Measurements from ENCODE around the gene AFAP1L1. TPM values are rescaled to one million over a fixed set of nuclear protein-coding genes. Genes with fewer than 3 reads are reported as not detected.

Gene AFAP1L1
- total and polyA plus RNA-seq, 2 donors (not counting 3 experiments of a cell fraction or from before 2014, with no cell fraction given), result 7.9 to 73.2 TPM

GRCh38 chr5:149283626-149284480 lies 12.2 kb downstream of the AFAP1L1 start:
- FAIRE-seq, result no peak
- H3K9ac ChIP-seq (replicated peaks; ENCODE audit: extremely low read depth, insufficient read depth, low read length), result no peak overlapping the region

GRCh38 chr5:149284501-149284900 lies 12.8 kb downstream of the AFAP1L1 start:
- Histone ChIP-seq H4K20me1 (replicated peaks; ENCODE audit: control insufficient read depth, extremely low read depth, insufficient read depth, low read length) (no peaks in the 10 kb centered on the region), H3K4me3 (replicated peaks in 1 of 3; ENCODE audit: insufficient read depth in 1 of 3, low read depth in 1 of 3, low read length in 3 of 3) (no peak overlapping the region), H3K4me2 (ENCODE audit: insufficient read depth, low read length) (no peak overlapping the region), H3K27me3 (ENCODE audit: control insufficient read depth in 2 of 2, insufficient read depth in 2 of 2, low read length in 2 of 2) (no peaks in the 10 kb centered on the region), H3K9me3 (replicated peaks; ENCODE audit: control insufficient read depth, insufficient read depth, low read length) (no peaks in the 10 kb centered on the region), H3K27ac (ENCODE audit: insufficient read depth, low read depth, low read length) (no peak overlapping the region), H3K9me1 (replicated peaks; ENCODE audit: control insufficient read depth, extremely low read depth, insufficient read depth, low read length) (no peaks in the 10 kb centered on the region), H2AFZ (ENCODE audit: low read depth, low read length) (no peak overlapping the region), H3K9ac (replicated peaks; ENCODE audit: extremely low read depth, insufficient read depth, low read length) (no peak overlapping the region), H3K4me1 (ENCODE audit: control insufficient read depth, extremely low read depth, insufficient read depth, low read length) (peaks cover 22% of the 10 kb centered on the region), H3K36me3 (ENCODE audit: control insufficient read depth in 2 of 2, extremely low read depth in 1 of 2, insufficient read depth in 2 of 2, low read length in 2 of 2) (no peaks in the 10 kb centered on the region), H3K79me2 (ENCODE audit: control insufficient read depth, insufficient read depth, low read length) (no peaks in the 10 kb centered on the region)
- no TSS peak for BruUV-seq (replicated peaks)
- TF ChIP-seq EZH2 (IDR thresholded peaks at IDR 0.05; ENCODE audit: borderline replicate concordance, low read depth, low read length, severe bottlenecking), result no peak
- no peak for TF ChIP-seq MAX (IDR thresholded peaks at IDR 0.05; ENCODE audit: insufficient read depth, insufficient read length)
- TF ChIP-seq JUN (IDR thresholded peaks at IDR 0.05; ENCODE audit: borderline replicate concordance, insufficient read depth, insufficient read length, low read depth), result no peak
- TF ChIP-seq MYC (IDR thresholded peaks at IDR 0.05; ENCODE audit: low read depth, low read length), result no peak
- no peak for TF ChIP-seq CTCF (IDR thresholded peaks at IDR 0.05; ENCODE audit: extremely low read depth in 1 of 2, insufficient read depth in 1 of 2, low read depth in 1 of 2, low read length in 2 of 2)
- no peak for TF ChIP-seq POLR2A (IDR thresholded peaks at IDR 0.05; ENCODE audit: low read depth, low read length)
- no peak for TF ChIP-seq POLR2AphosphoS5 (IDR thresholded peaks at IDR 0.05; ENCODE audit: insufficient read depth, low read depth, low read length)
- TF ChIP-seq GATA2 (IDR thresholded peaks at IDR 0.05; ENCODE audit: insufficient read depth, insufficient read length, low read depth, low read length), result no peak
- no peak for TF ChIP-seq FOS (IDR thresholded peaks at IDR 0.05; ENCODE audit: borderline replicate concordance, insufficient read depth, low read length)
- ChIA-PET CTCF (no interaction called here), POLR2A (no interaction called here)
- intact Hi-C loops (cut with micrococcal nuclease), result no loop called here
- dilution Hi-C loops (cut with MboI; ENCODE audit: extremely low pct_ligation_motif_present, low sequenced_read_pairs), result no loop called here
- no peak for FAIRE-seq
- DNase-seq (ENCODE audit: low read depth, low spot score), result no peak

More at GRCh38 chr5:149283626-149284480, 12.2 kb downstream of the AFAP1L1 start:
- no peaks in the 10 kb centered on the region for H3K9me3 ChIP-seq (replicated peaks; ENCODE audit: control insufficient read depth, insufficient read depth, low read length)
- no peaks in the 10 kb centered on the region for H3K36me3 ChIP-seq (ENCODE audit: control insufficient read depth in 2 of 2, extremely low read depth in 1 of 2, insufficient read depth in 2 of 2, low read length in 2 of 2)
- ChIA-PET POLR2A (no interaction called here), CTCF (interaction anchor here (1.4 kb wide), 1 partner anchor 84 kb away, joined by 4 read pairs; no protein-coding TSS in a partner anchor)
- no peaks in the 10 kb centered on the region for H3K27me3 ChIP-seq (ENCODE audit: control insufficient read depth in 2 of 2, insufficient read depth in 2 of 2, low read length in 2 of 2)
- H3K4me1 ChIP-seq (ENCODE audit: control insufficient read depth, extremely low read depth, insufficient read depth, low read length), result peaks cover 15% of the 10 kb centered on the region
- H3K27ac ChIP-seq (ENCODE audit: insufficient read depth, low read depth, low read length), result no peak overlapping the region
- no peak overlapping the region for H2AFZ ChIP-seq (ENCODE audit: low read depth, low read length)
- no peaks in the 10 kb centered on the region for H3K79me2 ChIP-seq (ENCODE audit: control insufficient read depth, insufficient read depth, low read length)
- no peaks in the 10 kb centered on the region for H4K20me1 ChIP-seq (replicated peaks; ENCODE audit: control insufficient read depth, extremely low read depth, insufficient read depth, low read length)
- no peak for DNase-seq (ENCODE audit: low read depth, low spot score)
- H3K9me1 ChIP-seq (replicated peaks; ENCODE audit: control insufficient read depth, extremely low read depth, insufficient read depth, low read length), result no peaks in the 10 kb centered on the region
- no TSS peak for BruUV-seq (replicated peaks)
- intact Hi-C loops (cut with micrococcal nuclease) (no loop called here), dilution Hi-C loops (cut with MboI; ENCODE audit: extremely low pct_ligation_motif_present, low sequenced_read_pairs) (no loop called here)
- no peak overlapping the region for H3K4me3 ChIP-seq (replicated peaks in 1 of 3; ENCODE audit: insufficient read depth in 1 of 3, low read depth in 1 of 3, low read length in 3 of 3)
- TF ChIP-seq POLR2A (IDR thresholded peaks at IDR 0.05; ENCODE audit: low read depth, low read length) (no peak), FOS (IDR thresholded peaks at IDR 0.05; ENCODE audit: borderline replicate concordance, insufficient read depth, low read length) (no peak), POLR2AphosphoS5 (IDR thresholded peaks at IDR 0.05; ENCODE audit: insufficient read depth, low read depth, low read length) (no peak)
- H3K4me2 ChIP-seq (ENCODE audit: insufficient read depth, low read length), result no peak overlapping the region
